Neuronal stem cell (in vitro differentiated cells): ENCODE data around the gene KIAA0232.

Experiments
- DNase-seq: peaks from one replicate; pipeline ENCODE4 v3.0.0-alpha.2; 2013; ENCODE audit warnings: low spot score
- H2AFZ ChIP-seq: one replicate; pipeline ENCODE4 v1.6.1; 2013; ENCODE audit warnings: mild to moderate bottlenecking, low read length, inconsistent platforms
- H2AK5ac ChIP-seq: 2 replicates; pipeline ENCODE4 v1.6.1; 2013; ENCODE audit warnings: low read depth, mild to moderate bottlenecking, inconsistent platforms, low read length, moderate library complexity, mixed read lengths
- H2BK120ac ChIP-seq: 2 replicates; pipeline ENCODE4 v1.6.1; 2013; ENCODE audit warnings: low read depth, mild to moderate bottlenecking, inconsistent platforms, low read length, moderate library complexity, mixed read lengths
- H2BK12ac ChIP-seq: one replicate; pipeline ENCODE4 v1.6.1; 2013; ENCODE audit warnings: low read length, inconsistent platforms
- H2BK15ac ChIP-seq: 2 replicates; pipeline ENCODE4 v1.6.1; 2013; ENCODE audit warnings: mild to moderate bottlenecking, low read length, inconsistent platforms, mixed read lengths
- H2BK5ac ChIP-seq: one replicate; pipeline ENCODE4 v1.6.1; 2013; ENCODE audit warnings: inconsistent platforms, mild to moderate bottlenecking, low read length, moderate library complexity
- H3K14ac ChIP-seq: one replicate; pipeline ENCODE4 v1.6.1; 2013; ENCODE audit warnings: low read length, inconsistent platforms
- H3K18ac ChIP-seq: 2 replicates; pipeline ENCODE4 v1.6.1; 2013; ENCODE audit warnings: low read length, inconsistent platforms
- H3K23ac ChIP-seq: 2 replicates; pipeline ENCODE4 v1.6.1; 2013; ENCODE audit warnings: low read depth, mild to moderate bottlenecking, mixed read lengths, low read length, inconsistent platforms; ENCODE audit not compliant: poor library complexity
- H3K27ac ChIP-seq: replicated peaks from 3 replicates; pipeline ENCODE4 v1.5.1; 2013; ENCODE audit warnings: low read length, inconsistent platforms
- H3K27me3 ChIP-seq, 3 experiments: 2 replicates each; pipeline ENCODE4 v1.6.1; 2013; ENCODE audit warnings: low read length in 3 of 3, mild to moderate bottlenecking in 2 of 3, inconsistent platforms in 1 of 3, low read depth in 1 of 3, mixed read lengths in 1 of 3, moderate library complexity in 1 of 3; ENCODE audit not compliant: control insufficient read depth in 3 of 3, insufficient read depth in 3 of 3
- H3K36me3 ChIP-seq, 2 donors: replicated peaks in 1 of 2; 2 replicates each; pipeline ENCODE4 v1.6.1; 2013; ENCODE audit warnings: low read length in 2 of 2; ENCODE audit not compliant: control insufficient read depth in 2 of 2, insufficient read depth in 2 of 2
- H3K4ac ChIP-seq: 2 replicates; pipeline ENCODE4 v1.6.1; 2013; ENCODE audit warnings: inconsistent platforms, mild to moderate bottlenecking, low read length, moderate library complexity
- H3K4me1 ChIP-seq, 2 donors: 1 replicate in 1 of 2; 2 replicates in 1 of 2; pipeline ENCODE4 v1.6.1; 2013; ENCODE audit warnings: low read length in 2 of 2, low read depth in 1 of 2; ENCODE audit not compliant: control insufficient read depth in 2 of 2, insufficient read depth in 1 of 2
- H3K4me2 ChIP-seq: one replicate; pipeline ENCODE4 v1.6.1; 2013; ENCODE audit warnings: mild to moderate bottlenecking, low read length, inconsistent platforms; ENCODE audit not compliant: insufficient read depth, poor library complexity, severe bottlenecking
- H3K4me3 ChIP-seq, 2 donors: 2 replicates each; pipeline ENCODE4 v1.5.1; 2013; ENCODE audit warnings: low read length in 2 of 2, mild to moderate bottlenecking in 2 of 2, inconsistent platforms in 1 of 2, moderate library complexity in 1 of 2
- H3K79me1 ChIP-seq: one replicate; pipeline ENCODE4 v1.6.1; 2013; ENCODE audit warnings: low read depth, mild to moderate bottlenecking, inconsistent platforms, low read length, moderate library complexity
- H3K9ac ChIP-seq: one replicate; pipeline ENCODE4 v1.6.1; 2013; ENCODE audit warnings: mild to moderate bottlenecking, low read depth, low read length, inconsistent platforms; ENCODE audit not compliant: poor library complexity
- H3K9me3 ChIP-seq, 2 donors: replicated peaks in 1 of 2; 2 replicates each; pipeline versions ENCODE3 to v1.6.1; 2013; ENCODE audit warnings: low read length in 2 of 2, mild to moderate bottlenecking in 2 of 2, inconsistent platforms in 1 of 2, low read depth in 1 of 2, mixed read lengths in 1 of 2, moderate library complexity in 1 of 2; ENCODE audit not compliant: control insufficient read depth in 2 of 2, insufficient read depth in 1 of 2
- H4K8ac ChIP-seq: one replicate; pipeline ENCODE4 v1.6.1; 2013; ENCODE audit warnings: low read depth, mild to moderate bottlenecking, inconsistent platforms, low read length, moderate library complexity
- H4K91ac ChIP-seq: one replicate; pipeline ENCODE4 v1.6.1; 2013; ENCODE audit warnings: low read length, low read depth, mild to moderate bottlenecking, inconsistent platforms; ENCODE audit not compliant: poor library complexity
- WGBS, 2 donors: extraction: QIAGEN DNeasy Blood & Tissue Kit; methylation state at CpG; one replicate each; pipeline ENCODE4 v1.1.7; 2013; ENCODE audit warnings: missing lambda C conversion rate in 2 of 2, mixed read lengths in 1 of 2; ENCODE audit not compliant: insufficient read length in 2 of 2, insufficient replicate concordance in 1 of 2; ENCODE audit errors: extremely low coverage in 2 of 2; 5-methylcytosine and 5-hydroxymethylcytosine counted together

KIAA0232 gene

DNA sequence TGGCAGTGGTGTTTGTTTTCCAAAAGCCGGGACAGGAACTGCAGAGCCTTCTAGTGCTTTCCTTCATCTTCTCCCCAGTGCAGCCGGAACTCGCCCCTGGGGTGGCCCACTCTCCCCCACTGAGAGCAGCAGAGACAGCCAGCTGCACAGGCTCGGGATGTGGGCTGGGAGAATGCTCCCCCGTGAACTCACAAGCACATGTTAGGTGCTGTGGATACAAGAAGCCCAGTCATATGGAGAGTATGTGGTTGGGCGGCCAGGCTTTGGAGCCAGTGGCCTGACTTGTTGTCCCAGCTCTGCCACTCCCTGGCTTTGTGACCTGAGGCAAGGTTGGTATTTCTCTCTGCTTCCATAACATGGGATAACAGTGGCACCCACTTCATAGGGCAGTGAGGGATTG, 9.4 kb upstream of the KIAA0232 start:
- no peak overlapping the region for H2BK12ac ChIP-seq
- no peak for DNase-seq
- no peak overlapping the region for H3K18ac ChIP-seq
- H3K4me2 ChIP-seq, result no peak overlapping the region
- H3K9ac ChIP-seq, result no peak overlapping the region
- WGBS, 2 donors, result no CpG with 5 or more reads among the region's 6 CpGs
- no peaks in the 10 kb centered on the region for H3K79me1 ChIP-seq
- H2AFZ ChIP-seq, result no peak overlapping the region
- H4K8ac ChIP-seq, result no peak overlapping the region
- no peak overlapping the region for H2AK5ac ChIP-seq
- H3K4me1 ChIP-seq, result peaks cover 6 to 7% of the 10 kb centered on the region in 2 donors
- H4K91ac ChIP-seq, result no peak overlapping the region
- H2BK5ac ChIP-seq, result no peak overlapping the region
- H3K14ac ChIP-seq, result no peak overlapping the region
- no peak overlapping the region for H3K4me3 ChIP-seq
- H3K23ac ChIP-seq, result no peak overlapping the region
- H3K36me3 ChIP-seq, result no peaks in the 10 kb centered on the region
- no peak overlapping the region for H3K27ac ChIP-seq
- peaks cover 0 to 27% (median 0%) of the 10 kb centered on the region in 3 experiments for H3K27me3 ChIP-seq
- no peaks in the 10 kb centered on the region for H3K9me3 ChIP-seq
- H2BK15ac ChIP-seq, result no peak overlapping the region
- no peak overlapping the region for H3K4ac ChIP-seq
- H2BK120ac ChIP-seq, result no peak overlapping the region

DNA sequence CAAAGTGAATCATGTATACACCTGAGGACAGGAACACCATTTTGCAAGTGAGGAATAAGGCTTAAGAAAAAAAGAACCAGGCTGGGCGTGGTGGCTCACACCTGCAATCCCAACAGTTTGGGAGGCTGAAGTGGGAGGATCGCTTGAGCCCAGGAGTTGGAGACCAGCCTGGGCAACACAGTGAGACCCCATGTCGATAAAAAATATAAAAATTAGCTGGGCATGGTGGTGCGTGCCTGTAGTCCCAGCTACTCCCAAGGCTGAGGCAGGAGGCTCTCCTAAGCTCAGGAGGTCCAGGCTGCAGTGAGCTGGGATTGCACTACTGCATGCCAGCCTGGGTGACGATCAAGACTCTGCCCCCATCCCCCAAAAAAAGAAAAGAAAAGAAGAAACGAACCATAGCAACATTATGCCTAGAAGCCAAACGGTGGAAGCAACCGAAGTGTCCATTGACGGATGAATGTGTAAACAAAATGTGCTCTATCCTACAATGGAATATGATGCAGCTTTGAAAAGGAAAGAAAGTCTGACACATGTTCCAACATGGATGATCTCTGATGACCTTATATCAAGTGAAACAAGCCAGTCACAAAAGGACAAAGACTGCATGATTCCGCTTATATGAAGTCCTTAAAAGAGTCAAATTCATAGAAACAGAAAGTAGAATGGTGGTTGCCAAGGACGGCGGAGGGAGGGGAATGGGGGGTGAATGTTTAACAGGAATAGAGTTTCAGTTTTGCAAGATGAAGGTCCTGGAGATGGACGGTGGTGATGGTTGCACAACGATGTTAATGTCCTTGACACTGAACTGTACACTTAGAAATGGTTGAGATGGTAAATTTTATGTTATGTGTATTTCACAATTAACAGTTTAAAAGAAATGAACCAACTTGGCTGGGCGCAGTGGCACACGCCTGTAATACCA, 8.6 kb upstream of the KIAA0232 start:
- Histone ChIP-seq H2AFZ (no peak overlapping the region), H2BK5ac (no peak overlapping the region), H4K91ac (no peak overlapping the region), H3K14ac (no peak overlapping the region), H3K9ac (no peak overlapping the region), H3K27ac (no peak overlapping the region), H3K4me3 (no peak overlapping the region), H4K8ac (no peak overlapping the region), H2BK15ac (no peak overlapping the region), H3K79me1 (no peaks in the 10 kb centered on the region), H3K4ac (no peak overlapping the region), H3K27me3 (peaks cover 0 to 30% (median 0%) of the 10 kb centered on the region in 3 experiments), H3K4me2 (no peak overlapping the region), H2BK120ac (no peak overlapping the region), H3K4me1 (peaks cover 0 to 5% of the 10 kb centered on the region in 2 donors), H3K18ac (no peak overlapping the region), H2AK5ac (no peak overlapping the region), H3K9me3 (no peaks in the 10 kb centered on the region), H3K23ac (no peak overlapping the region), H2BK12ac (no peak overlapping the region), H3K36me3 (no peaks in the 10 kb centered on the region)
- no CpG with 5 or more reads among the region's 16 CpGs for WGBS, 2 donors
- no peak for DNase-seq

DNA sequence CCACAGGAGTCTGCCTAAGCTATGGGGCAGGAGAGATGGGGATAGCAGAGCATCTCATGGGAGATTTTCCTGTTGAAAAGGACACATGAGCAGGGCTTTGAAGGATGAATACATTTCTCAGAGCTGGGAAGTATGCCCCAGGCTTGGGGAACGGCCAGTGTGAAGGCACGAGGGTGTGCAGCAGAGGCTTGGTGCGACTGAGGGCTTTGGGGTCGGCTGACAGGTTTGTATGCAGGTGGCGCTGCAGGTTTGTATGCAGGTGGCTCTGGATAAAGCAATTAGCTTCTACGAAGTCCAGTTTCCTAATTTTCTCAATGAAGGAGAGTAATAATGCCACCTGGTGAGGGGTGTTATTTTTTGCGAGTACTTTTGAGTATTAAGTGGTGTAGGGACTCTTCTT, 6.8 kb upstream of the KIAA0232 start:
- DNase-seq, result no peak
- H2BK5ac ChIP-seq, result no peak overlapping the region
- H3K27me3 ChIP-seq, result peaks cover 0 to 31% (median 0%) of the 10 kb centered on the region in 3 experiments

DNA sequence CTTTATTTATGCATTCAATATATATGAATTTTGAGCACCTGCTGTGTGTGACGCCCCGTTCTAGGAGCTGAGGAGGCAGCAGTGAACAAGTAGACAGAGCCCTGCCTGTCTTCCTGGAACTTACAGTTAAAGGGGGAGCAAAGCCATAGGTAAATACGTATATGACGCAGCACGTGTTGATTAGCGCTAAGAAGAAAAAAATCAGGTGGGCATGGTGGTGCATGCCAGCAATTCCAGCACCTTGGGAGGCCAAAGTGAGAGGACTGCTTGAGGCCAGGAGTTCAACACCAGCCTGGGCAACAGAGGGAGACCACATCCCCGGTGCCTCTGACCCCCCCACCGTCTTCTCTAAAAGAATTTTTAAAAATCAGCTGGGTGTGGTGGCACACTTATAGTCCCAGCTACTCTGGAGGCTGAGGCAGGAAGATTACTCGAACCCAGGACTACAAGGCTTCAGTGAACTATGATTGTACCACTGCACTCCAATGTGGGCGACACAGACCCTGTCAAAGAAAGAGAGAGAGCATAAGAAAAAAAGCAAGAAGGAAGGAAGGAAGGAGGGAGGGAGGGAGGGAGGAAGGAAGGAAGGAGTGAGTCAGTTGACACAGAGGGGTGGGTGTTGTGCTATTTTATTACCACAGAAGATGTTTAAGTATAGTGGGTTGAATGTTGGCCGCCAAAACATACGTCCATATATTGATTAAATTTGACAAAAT, 5.4 kb upstream of the KIAA0232 start:
- WGBS, 2 donors, result no CpG with 5 or more reads among the region's 12 CpGs
- Histone ChIP-seq H2BK15ac (no peak overlapping the region), H4K91ac (no peak overlapping the region), H3K23ac (no peak overlapping the region), H3K27me3 (peaks cover 0 to 34% (median 0%) of the 10 kb centered on the region in 3 experiments), H3K27ac (no peak overlapping the region), H3K14ac (no peak overlapping the region), H3K9ac (no peak overlapping the region), H2BK5ac (no peak overlapping the region), H2AK5ac (no peak overlapping the region), H3K4me1 (peaks cover 6 to 21% of the 10 kb centered on the region in 2 donors), H2BK12ac (no peak overlapping the region), H3K36me3 (no peaks in the 10 kb centered on the region), H3K18ac (no peak overlapping the region), H3K4me2 (no peak overlapping the region), H3K9me3 (no peaks in the 10 kb centered on the region), H3K4me3 (no peak overlapping the region), H4K8ac (no peak overlapping the region), H3K4ac (no peak overlapping the region), H2BK120ac (no peak overlapping the region), H2AFZ (no peak overlapping the region), H3K79me1 (no peaks in the 10 kb centered on the region)
- DNase-seq, result no peak

More for the DNA sequence above, 6.8 kb upstream of the KIAA0232 start:
- no peaks in the 10 kb centered on the region for H3K79me1 ChIP-seq
- no peak overlapping the region for H2BK12ac ChIP-seq
- no peak overlapping the region for H3K14ac ChIP-seq
- H4K8ac ChIP-seq, result no peak overlapping the region
- no peaks in the 10 kb centered on the region for H3K36me3 ChIP-seq
- no peak overlapping the region for H2BK120ac ChIP-seq
- H3K18ac ChIP-seq, result no peak overlapping the region
- H3K4me2 ChIP-seq, result no peak overlapping the region
- no peak overlapping the region for H3K23ac ChIP-seq
- H3K9me3 ChIP-seq, result no peaks in the 10 kb centered on the region
- no peak overlapping the region for H3K27ac ChIP-seq
- H3K4me1 ChIP-seq, result peaks cover 6 to 17% of the 10 kb centered on the region in 2 donors
- no peak overlapping the region for H2AFZ ChIP-seq
- no CpG with 5 or more reads among the region's 7 CpGs for WGBS, 2 donors
- no peak overlapping the region for H2BK15ac ChIP-seq
- H3K4ac ChIP-seq, result no peak overlapping the region
- H3K4me3 ChIP-seq, result no peak overlapping the region
- H2AK5ac ChIP-seq, result peak overlapping the region; percentile 20
- no peak overlapping the region for H4K91ac ChIP-seq
- no peak overlapping the region for H3K9ac ChIP-seq
